Spleen (tissue), 7 donors: Measurements from ENCODE around the gene QKI.

Experiments used
- CTCF ChIP-seq, 11 experiments: fragments of 200-600 bp in 7 of 11; fragments of 450-650 bp in 4 of 11; sonication (generic) in 4 of 11; IDR thresholded peaks in 8 of 11; conservative IDR thresholded peaks in 3 of 11; 1 replicate in 7 of 11; 2 replicates in 4 of 11; pipeline versions ENCODE4 v1.4.0 to v1.8.0; 2016 to 2021; ENCODE audit warnings: antibody characterized with exemption in 11 of 11, inconsistent platforms in 4 of 11, mild to moderate bottlenecking in 1 of 11
- POLR2AphosphoS5 ChIP-seq, 3 donors: sonication (generic); formaldehyde crosslinking; IDR thresholded peaks; one replicate each; pipeline ENCODE4 v1.5.1; 2017; ENCODE audit warnings: antibody characterized with exemption in 3 of 3
- donor health status: DM: no; HTN: no; CAD: no; lungs with moderate emphysema.
- donor health status: DM: no; HTN: no; CAD: no.
- donor health status: DM: no; HTN: no; CAD: no.

- no peak for TF ChIP-seq CTCF (IDR thresholded peaks at IDR 0.05 in 8 of 11, conservative IDR thresholded peaks at IDR 0.05 in 3 of 11)
- TF ChIP-seq POLR2AphosphoS5 (IDR thresholded peaks at IDR 0.05): no peak
These were observed 5.1 kb downstream of the QKI start for GRCh38 chr6:163419413-163420288.
